Activated CD8-positive, alpha-beta memory T cell treated with anti-CD3 and anti-CD28 coated beads for 1 hour (primary cell): ENCODE data around the gene TALDO1.

ENCODE experiments used
- DNase-seq, 2 donors: peaks; one replicate each; pipeline ENCODE4 v3.0.0-alpha.2; 2020; ENCODE audit warnings: low read depth in 1 of 2; ENCODE audit errors: extremely low read depth in 1 of 2

TALDO1 gene

GRCh38 chr11:766936-767210 lies 19.6 kb downstream of the TALDO1 start:
- no peak for DNase-seq

GRCh38 chr11:767238-767637 lies 20.0 kb downstream of the TALDO1 start:
- DNase-seq = no peak

GRCh38 chr11:769887-770641 lies 22.8 kb downstream of the TALDO1 start:
- no peak for DNase-seq

DNA sequence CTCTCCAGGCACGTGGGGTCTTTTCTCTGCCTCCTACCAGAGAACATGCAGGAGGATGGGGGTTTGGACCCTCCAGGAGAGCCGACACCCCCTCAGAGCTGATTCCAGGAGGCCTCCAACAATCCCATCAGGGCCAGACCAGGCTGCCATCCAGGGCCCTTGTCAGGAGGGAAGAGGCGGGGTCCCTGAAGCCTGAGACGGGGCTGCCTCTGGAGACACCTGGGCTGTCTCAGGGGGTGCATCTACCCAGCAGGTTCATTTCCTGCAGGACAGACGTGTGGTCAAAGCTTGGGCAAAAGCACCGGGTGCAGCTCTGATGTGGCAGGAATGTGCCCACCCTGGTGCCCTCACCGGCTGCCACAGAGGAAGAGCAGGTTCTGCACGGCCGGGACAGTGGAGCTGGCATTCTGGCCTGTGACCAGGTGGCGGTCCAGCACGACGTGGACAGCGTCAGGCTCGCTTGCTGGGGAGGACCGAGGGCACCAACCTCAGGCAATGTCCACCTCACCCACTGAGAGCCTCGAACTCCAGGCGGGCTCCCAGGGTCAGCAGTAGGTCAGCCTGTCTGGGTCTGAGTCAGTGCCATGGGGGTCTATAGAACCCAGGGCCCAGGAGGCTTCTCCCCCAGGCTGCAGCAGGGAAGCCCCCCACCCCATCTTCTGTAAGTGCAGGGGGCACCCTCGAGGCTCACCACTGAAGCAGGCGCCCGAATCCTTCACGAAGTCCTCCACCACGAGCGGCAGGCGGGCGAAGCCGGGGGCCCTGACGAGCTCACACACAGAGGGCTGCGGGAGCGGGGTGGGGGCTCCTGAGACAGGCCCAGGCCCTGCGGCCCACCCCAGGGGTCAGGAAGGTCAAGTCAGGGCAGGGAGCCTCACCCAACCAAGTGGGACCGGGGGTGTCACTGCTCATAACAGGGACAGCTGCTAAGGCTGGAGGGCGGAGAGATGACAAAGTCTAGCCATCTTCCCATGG lies 23.7 kb downstream of the TALDO1 start:
- DNase-seq = no peak

DNA sequence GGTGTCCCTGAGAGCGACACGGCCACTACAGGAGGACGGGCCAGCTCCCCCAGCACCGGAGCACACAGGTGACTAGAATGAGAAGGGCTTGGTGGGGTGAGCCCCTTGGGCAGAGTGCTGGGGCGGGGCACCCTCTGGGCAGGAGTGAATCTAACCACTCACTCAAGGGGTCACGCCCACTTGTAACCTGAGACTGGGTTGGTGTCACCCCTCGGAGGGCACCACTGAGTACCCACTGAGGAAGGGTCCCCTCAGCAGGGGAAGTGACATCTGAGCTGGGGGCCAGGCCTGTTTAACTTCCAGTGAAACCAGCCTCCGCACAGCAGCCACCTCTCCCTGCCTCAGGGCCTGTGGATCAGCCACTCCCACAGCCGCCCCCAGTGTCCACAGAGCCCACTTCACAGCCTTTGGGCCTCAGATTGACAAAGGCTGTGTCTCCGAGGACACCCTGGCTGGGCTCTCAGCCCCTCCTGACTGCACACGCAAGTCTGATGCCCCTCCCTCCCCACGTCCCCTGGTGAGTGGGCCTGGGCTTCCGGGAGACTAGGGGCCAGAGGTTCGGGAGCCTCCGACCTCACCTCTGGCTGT lies 24.4 kb downstream of the TALDO1 start:
- DNase-seq = no peak

GRCh38 chr11:772429-773390 lies 25.4 kb downstream of the TALDO1 start:
- DNase-seq = no peak

- no peak for DNase-seq
Measured at GRCh38 chr11:773425-773824, 26.2 kb downstream of the TALDO1 start.

GRCh38 chr11:773830-774229 lies 26.6 kb downstream of the TALDO1 start:
- DNase-seq = no peak

DNA sequence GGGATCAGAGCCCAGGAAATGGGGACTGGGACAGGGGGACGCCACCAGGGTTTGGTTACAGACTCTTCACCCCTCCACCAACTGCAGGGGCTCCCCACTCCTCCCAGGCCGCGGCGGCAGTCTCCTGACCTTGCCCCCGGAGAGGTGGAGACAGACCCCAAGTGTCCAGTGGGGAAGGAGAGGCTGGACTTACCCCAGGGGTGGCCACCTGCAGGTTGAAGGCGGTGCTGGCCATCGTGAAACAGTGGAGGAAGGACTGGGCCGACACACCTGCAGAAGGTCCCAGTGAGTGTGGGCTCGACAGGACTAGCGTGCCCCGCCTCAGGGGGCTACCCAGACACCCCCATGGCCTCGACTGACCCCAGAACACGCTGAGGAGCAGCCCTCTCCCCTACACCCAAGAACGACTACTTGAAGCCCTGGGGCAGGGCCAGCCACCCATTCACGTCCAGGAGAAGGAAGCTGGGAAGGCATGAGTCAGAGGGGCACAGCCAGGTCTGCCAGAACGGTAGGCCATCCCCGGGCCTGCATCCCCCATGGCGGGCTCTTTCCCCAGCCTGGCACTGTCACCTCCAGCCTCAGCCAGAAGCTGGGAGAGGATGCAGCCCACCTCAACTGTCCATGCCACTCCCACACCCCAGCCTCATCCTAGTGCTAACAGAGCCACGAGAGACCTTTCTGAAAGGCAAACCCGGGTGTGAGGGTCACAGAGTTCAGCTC lies 27.8 kb downstream of the TALDO1 start:
- no peak for DNase-seq

GRCh38 chr11:776263-776560 lies 28.9 kb downstream of the TALDO1 start:
- DNase-seq = no peak

GRCh38 chr11:776561-777287 lies 29.5 kb downstream of the TALDO1 start:
- no peak for DNase-seq

DNA sequence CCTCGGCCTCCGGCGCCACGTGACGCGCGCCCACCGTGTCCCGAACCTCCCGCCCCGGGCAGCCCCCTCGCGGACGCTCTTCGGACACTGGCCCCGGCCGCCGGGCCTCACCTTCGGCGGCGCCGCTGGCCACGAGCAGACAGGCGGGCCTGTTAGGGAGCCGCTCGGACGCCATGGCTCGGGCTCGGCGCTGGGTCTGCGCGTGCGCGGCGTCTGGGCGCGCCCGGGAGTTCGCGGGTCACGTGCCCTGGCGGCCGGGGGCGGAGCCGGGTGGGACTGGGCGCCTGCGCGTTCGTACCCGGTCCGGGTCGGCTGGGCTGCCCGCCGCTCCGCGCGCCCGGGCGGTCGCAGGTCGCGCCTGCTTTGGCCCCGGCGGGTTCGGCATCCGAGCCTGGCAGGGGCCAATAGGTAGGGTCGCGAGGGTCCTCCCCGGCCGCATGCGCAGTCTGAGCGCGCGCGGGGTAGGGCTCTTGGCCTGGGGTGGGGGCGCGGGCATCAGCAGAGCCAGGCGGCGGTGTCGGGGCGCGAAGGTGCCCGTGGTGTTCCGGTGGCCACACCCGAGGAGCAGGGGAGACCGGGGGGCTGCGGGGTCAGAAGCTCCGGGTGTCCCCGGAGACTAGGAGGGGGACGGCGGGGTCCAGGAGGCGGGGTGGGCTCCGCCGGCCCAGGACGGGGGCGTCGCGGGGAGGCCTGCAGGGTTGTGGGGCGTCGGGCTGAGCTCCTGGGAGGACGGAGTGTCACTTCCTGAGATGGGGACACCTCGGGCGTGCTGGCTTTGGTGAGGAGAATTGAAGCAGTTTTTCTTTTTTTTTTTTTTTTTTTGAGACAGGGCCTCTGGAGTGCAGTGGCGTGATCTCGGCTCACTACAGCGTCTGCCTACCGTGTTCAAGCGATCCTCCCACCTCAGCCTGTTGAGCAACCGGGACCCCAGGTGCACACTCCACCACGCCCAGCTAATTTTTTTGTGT lies 30.3 kb downstream of the TALDO1 start, which contains the start of gene GATD1:
GATD1 (minus strand) TSS at position 200 of the 968 bp plus-strand sequence; CDS start at position 175, 25 bp downstream.
- peak; percentile 72 to 92 for DNase-seq

- DNase-seq = no peak
Measured at GRCh38 chr11:778976-779954, 32.0 kb downstream of the TALDO1 start.

DNA sequence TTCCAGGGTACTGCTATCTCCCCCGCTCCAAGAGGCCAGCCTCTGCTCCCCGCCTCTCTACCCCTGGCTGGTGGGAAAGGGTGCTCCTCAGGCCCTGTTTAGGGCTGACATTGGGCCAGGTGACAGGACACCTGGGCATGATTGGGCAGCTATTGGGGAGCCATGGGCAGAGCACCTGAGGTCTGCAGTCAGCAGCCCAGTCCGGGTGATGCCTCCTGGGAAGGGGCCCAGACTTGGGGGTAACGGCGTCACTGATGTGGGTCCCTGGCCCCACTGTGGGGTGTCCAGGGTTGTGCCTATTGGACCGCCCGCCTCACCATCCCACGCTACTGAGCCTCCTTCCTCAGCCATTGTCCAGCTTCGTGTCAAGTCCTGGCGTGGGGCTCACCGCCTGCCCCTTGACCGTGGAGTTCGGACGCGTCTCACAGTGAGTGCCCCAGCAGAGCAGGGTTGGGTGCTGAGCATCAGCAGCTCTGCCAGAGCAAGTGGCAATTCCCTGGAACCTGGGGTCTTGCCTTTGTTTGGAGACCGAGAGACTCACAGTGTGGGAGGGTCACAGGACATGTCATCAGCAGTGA lies 32.8 kb downstream of the TALDO1 start:
- DNase-seq = no peak

DNA sequence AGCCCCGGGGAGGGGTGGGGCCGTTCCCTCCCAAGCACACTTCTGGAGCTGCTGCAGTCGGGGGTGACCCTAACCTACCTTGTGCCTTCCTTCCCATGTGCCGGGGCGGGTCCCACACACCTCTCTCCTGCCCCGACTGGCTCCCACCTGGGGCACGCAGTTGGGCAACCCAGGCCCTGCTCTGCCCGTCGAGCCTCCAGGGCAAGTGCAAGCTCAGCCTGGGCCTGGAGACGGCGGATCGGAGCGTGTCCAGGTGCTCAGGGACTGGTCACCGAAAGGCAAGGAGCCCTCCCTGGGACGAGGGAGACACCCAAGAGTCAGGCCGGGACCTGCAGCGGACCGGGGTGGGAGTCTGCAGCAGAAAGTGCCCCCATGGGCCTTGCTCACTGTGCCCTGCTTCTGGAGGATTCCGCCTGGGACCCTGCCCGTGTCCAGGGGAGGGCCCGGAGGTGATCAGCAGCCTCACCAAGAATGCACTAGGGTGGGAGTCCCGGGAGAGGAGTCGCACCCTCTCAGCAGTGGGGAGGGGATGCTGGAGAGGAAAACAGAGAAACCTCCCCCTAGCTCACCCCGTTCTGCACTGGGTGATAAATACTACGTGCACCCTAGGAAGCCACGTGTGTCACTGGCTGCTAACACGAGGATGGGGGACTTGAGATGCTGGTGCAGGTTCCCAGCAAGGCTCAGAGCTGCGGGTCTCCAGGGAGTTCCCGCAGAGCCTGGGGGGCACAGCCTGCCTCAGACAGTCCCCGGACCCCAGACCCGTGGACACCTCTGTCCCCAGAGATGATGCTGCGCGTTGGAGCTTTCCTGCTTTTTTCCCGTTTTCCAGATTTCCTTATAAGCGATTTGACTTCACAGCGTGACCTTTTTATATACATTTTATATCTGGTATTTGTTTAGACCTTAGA lies 35.3 kb downstream of the TALDO1 start:
- DNase-seq = no peak

DNA sequence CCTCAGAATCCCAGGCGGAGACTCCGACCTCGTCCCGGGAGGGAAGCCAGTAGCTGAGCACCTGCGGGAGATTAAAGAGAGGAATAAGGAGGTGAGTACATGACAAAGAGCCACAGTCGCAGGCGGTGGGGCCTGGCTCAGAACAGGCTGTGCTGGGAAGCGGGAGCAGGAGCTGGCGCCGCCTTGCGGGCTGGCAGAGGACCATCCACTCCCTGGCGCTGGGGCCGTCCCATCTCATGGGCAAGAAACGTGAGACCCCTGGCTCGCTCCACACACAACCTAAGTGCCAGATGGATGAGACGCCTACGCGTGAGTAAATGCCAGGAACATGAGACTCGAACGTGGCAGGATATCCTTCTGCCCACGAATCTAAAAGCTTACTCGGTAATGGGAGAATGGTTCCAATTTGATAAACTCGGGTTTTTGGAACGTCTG lies 36.3 kb downstream of the TALDO1 start:
- no peak for DNase-seq
